Mesendoderm (in vitro differentiated cells): ENCODE measurements around the gene COPS8.

Experiments used
- DNase-seq: peaks from one replicate; pipeline ENCODE4 v3.0.0; 2013
- H2AK5ac ChIP-seq: 2 replicates; pipeline ENCODE4 v1.6.1; 2013; ENCODE audit warnings: low read length, inconsistent platforms
- H2BK120ac ChIP-seq: 2 replicates; pipeline ENCODE4 v1.6.1; 2013; ENCODE audit warnings: low read depth, mild to moderate bottlenecking, low read length, moderate library complexity, mixed read lengths
- H2BK15ac ChIP-seq: replicated peaks from 2 replicates; pipeline ENCODE4 v1.6.1; 2013; ENCODE audit warnings: low read depth, mild to moderate bottlenecking, moderate library complexity
- H2BK5ac ChIP-seq: 2 replicates; pipeline ENCODE4 v1.6.1; 2013; ENCODE audit warnings: low read length, inconsistent platforms
- H3K18ac ChIP-seq: 2 replicates; pipeline ENCODE4 v1.6.1; 2013; ENCODE audit warnings: mild to moderate bottlenecking, low read length, mixed read lengths
- H3K23ac ChIP-seq: one replicate; pipeline ENCODE4 v1.6.1; 2013; ENCODE audit warnings: low read length
- H3K27ac ChIP-seq: 2 replicates; pipeline ENCODE4 v1.5.1; 2013; ENCODE audit warnings: low read depth, mild to moderate bottlenecking, inconsistent platforms, low read length, moderate library complexity
- H3K27me3 ChIP-seq: 2 replicates; pipeline ENCODE4 v1.6.1; 2013; ENCODE audit warnings: low read length, control low read depth, mild to moderate bottlenecking, inconsistent platforms; ENCODE audit not compliant: insufficient read depth, poor library complexity
- H3K36me3 ChIP-seq: 2 replicates; pipeline ENCODE4 v1.6.1; 2013; ENCODE audit warnings: low read length, inconsistent platforms; ENCODE audit not compliant: control insufficient read depth, insufficient read depth
- H3K4ac ChIP-seq: one replicate; pipeline ENCODE4 v1.6.1; 2013; ENCODE audit warnings: low read depth, mild to moderate bottlenecking, low read length, moderate library complexity
- H3K4me1 ChIP-seq: 2 replicates; pipeline ENCODE4 v1.6.1; 2013; ENCODE audit warnings: low read depth, low read length, inconsistent platforms; ENCODE audit not compliant: control insufficient read depth
- H3K4me2 ChIP-seq: 2 replicates; pipeline ENCODE4 v1.6.1; 2013; ENCODE audit warnings: low read length
- H3K4me3 ChIP-seq: 2 replicates; pipeline ENCODE4 v1.5.1; 2013; ENCODE audit warnings: mild to moderate bottlenecking, low read length
- H3K56ac ChIP-seq: one replicate; pipeline ENCODE4 v1.6.1; 2013; ENCODE audit warnings: low read length
- H3K79me1 ChIP-seq: 2 replicates; pipeline ENCODE4 v1.6.1; 2013; ENCODE audit warnings: low read length, inconsistent platforms
- H3K79me2 ChIP-seq: 2 replicates; pipeline ENCODE4 v1.6.1; 2013; ENCODE audit warnings: mild to moderate bottlenecking, low read length; ENCODE audit not compliant: control insufficient read depth, insufficient read depth
- H3K9ac ChIP-seq: 2 replicates; pipeline ENCODE4 v1.6.1; 2013; ENCODE audit warnings: low read length, inconsistent platforms
- H4K5ac ChIP-seq: one replicate; pipeline ENCODE4 v1.6.1; 2013; ENCODE audit warnings: low read length
- H4K8ac ChIP-seq: one replicate; pipeline ENCODE4 v1.6.1; 2013; ENCODE audit warnings: low read depth, mild to moderate bottlenecking, control low read depth, low read length, moderate library complexity
- WGBS: extraction: QIAGEN DNeasy Blood & Tissue Kit; methylation state at CpG from one replicate; pipeline ENCODE4 v1.1.7; 2013; ENCODE audit warnings: low lambda C conversion rate, missing lambda C conversion rate; ENCODE audit not compliant: insufficient coverage; ENCODE audit errors: extremely low coverage; 5-methylcytosine and 5-hydroxymethylcytosine counted together

COPS8 gene

GRCh38 chr2:237097326-237097910 is 11.7 kb downstream of the COPS8 start:
- Histone ChIP-seq H3K36me3 (peaks cover 2% of the 10 kb centered on the region), H3K4ac (no peak overlapping the region), H3K27ac (no peak overlapping the region), H3K79me1 (peaks cover 3% of the 10 kb centered on the region), H2BK15ac (no peak overlapping the region), H3K4me2 (no peak overlapping the region), H3K79me2 (no peaks in the 10 kb centered on the region), H3K18ac (no peak overlapping the region), H2BK5ac (no peak overlapping the region), H4K5ac (no peak overlapping the region), H3K4me1 (no peaks in the 10 kb centered on the region), H3K27me3 (no peaks in the 10 kb centered on the region), H2AK5ac (no peak overlapping the region), H3K9ac (no peak overlapping the region), H3K56ac (no peak overlapping the region), H2BK120ac (no peak overlapping the region), H3K23ac (no peak overlapping the region), H3K4me3 (no peak overlapping the region), H4K8ac (no peak overlapping the region)
- DNase-seq, result no peak
- WGBS, result no CpG with 5 or more reads among the region's 2 CpGs

- Histone ChIP-seq H4K8ac (no peak overlapping the region), H3K4me3 (no peak overlapping the region), H3K36me3 (peaks cover 2% of the 10 kb centered on the region), H2AK5ac (no peak overlapping the region), H3K4me1 (no peaks in the 10 kb centered on the region), H3K4ac (no peak overlapping the region), H3K18ac (no peak overlapping the region), H3K9ac (no peak overlapping the region), H3K56ac (no peak overlapping the region), H2BK15ac (no peak overlapping the region), H3K27ac (no peak overlapping the region), H3K23ac (no peak overlapping the region), H2BK120ac (no peak overlapping the region), H3K4me2 (no peak overlapping the region), H2BK5ac (no peak overlapping the region), H4K5ac (no peak overlapping the region), H3K27me3 (no peaks in the 10 kb centered on the region), H3K79me1 (no peaks in the 10 kb centered on the region), H3K79me2 (no peaks in the 10 kb centered on the region)
- no peak for DNase-seq
- WGBS, result no CpG with 5 or more reads among the region's 4 CpGs
Measured at GRCh38 chr2:237097911-237098702, 12.4 kb downstream of the COPS8 start.

- H3K79me2 ChIP-seq, result no peaks in the 10 kb centered on the region
- H4K5ac ChIP-seq, result no peak overlapping the region
- H2BK120ac ChIP-seq, result no peak overlapping the region
- no peak overlapping the region for H3K4me3 ChIP-seq
- no peak overlapping the region for H4K8ac ChIP-seq
- no peak overlapping the region for H3K4me2 ChIP-seq
- H3K23ac ChIP-seq, result no peak overlapping the region
- no peak overlapping the region for H3K18ac ChIP-seq
- H3K79me1 ChIP-seq, result no peaks in the 10 kb centered on the region
- H3K9ac ChIP-seq, result no peak overlapping the region
- no CpG with 5 or more reads among the region's 3 CpGs for WGBS
- no peak overlapping the region for H2BK5ac ChIP-seq
- H3K56ac ChIP-seq, result no peak overlapping the region
- H3K27ac ChIP-seq, result no peak overlapping the region
- no peaks in the 10 kb centered on the region for H3K27me3 ChIP-seq
- no peak overlapping the region for H2AK5ac ChIP-seq
- H3K36me3 ChIP-seq, result peaks cover 2% of the 10 kb centered on the region
- H2BK15ac ChIP-seq, result no peak overlapping the region
- H3K4me1 ChIP-seq, result no peaks in the 10 kb centered on the region
- no peak overlapping the region for H3K4ac ChIP-seq
- no peak for DNase-seq
Measured at GRCh38 chr2:237099804-237100203, 14.1 kb downstream of the COPS8 start.

GRCh38 chr2:237101118-237101979 is 15.7 kb downstream of the COPS8 start:
- Histone ChIP-seq H3K4me3 (no peak overlapping the region), H2BK120ac (no peak overlapping the region), H3K56ac (no peak overlapping the region), H4K5ac (no peak overlapping the region), H3K4me1 (no peaks in the 10 kb centered on the region), H3K4me2 (no peak overlapping the region), H2AK5ac (no peak overlapping the region), H3K9ac (no peak overlapping the region), H3K27me3 (no peaks in the 10 kb centered on the region), H3K23ac (no peak overlapping the region), H2BK15ac (no peak overlapping the region), H3K79me1 (no peaks in the 10 kb centered on the region), H3K18ac (no peak overlapping the region), H2BK5ac (no peak overlapping the region), H3K36me3 (peaks cover 2% of the 10 kb centered on the region), H3K4ac (no peak overlapping the region), H4K8ac (no peak overlapping the region), H3K27ac (no peak overlapping the region), H3K79me2 (no peaks in the 10 kb centered on the region)
- DNase-seq, result peak; percentile 3
- no CpG with 5 or more reads among the region's 6 CpGs for WGBS

- DNase-seq, result no peak
- WGBS, result no CpG with 5 or more reads among the region's 3 CpGs
- H4K8ac ChIP-seq, result no peak overlapping the region
- H3K4ac ChIP-seq, result no peak overlapping the region
- no peak overlapping the region for H3K56ac ChIP-seq
- no peak overlapping the region for H3K4me2 ChIP-seq
- no peak overlapping the region for H3K9ac ChIP-seq
- no peaks in the 10 kb centered on the region for H3K79me2 ChIP-seq
- no peak overlapping the region for H3K27ac ChIP-seq
- H3K27me3 ChIP-seq, result no peaks in the 10 kb centered on the region
- no peak overlapping the region for H2BK120ac ChIP-seq
- no peaks in the 10 kb centered on the region for H3K4me1 ChIP-seq
- no peaks in the 10 kb centered on the region for H3K79me1 ChIP-seq
- peaks cover 2% of the 10 kb centered on the region for H3K36me3 ChIP-seq
- no peak overlapping the region for H4K5ac ChIP-seq
- no peak overlapping the region for H3K4me3 ChIP-seq
- no peak overlapping the region for H2BK5ac ChIP-seq
- H2BK15ac ChIP-seq, result no peak overlapping the region
- no peak overlapping the region for H3K23ac ChIP-seq
- H3K18ac ChIP-seq, result no peak overlapping the region
- H2AK5ac ChIP-seq, result no peak overlapping the region
Measured at GRCh38 chr2:237102428-237102827, 16.7 kb downstream of the COPS8 start.
